Vagina (tissue), 2 donors: Measurements from ENCODE around the gene PRIMA1.

Source experiments
- POLR2A ChIP-seq, 2 donors: fragments of 450-650 bp; IDR thresholded peaks; one replicate each; pipeline ENCODE4 v1.6.1; 2017; ENCODE audit warnings: antibody characterized with exemption in 2 of 2, mild to moderate bottlenecking in 2 of 2, moderate library complexity in 2 of 2
- POLR2AphosphoS5 ChIP-seq, 2 donors: sonication (generic); formaldehyde crosslinking; IDR thresholded peaks; one replicate each; pipeline ENCODE4 v1.9.0; 2017; ENCODE audit warnings: antibody characterized with exemption in 2 of 2, mild to moderate bottlenecking in 2 of 2, low read depth in 1 of 2; ENCODE audit not compliant: insufficient read depth in 1 of 2
- TF ChIP-seq, protein P1 (sequence below), 3 experiments: fragments of 450-650 bp in 2 of 3; fragments of 200-600 bp in 1 of 3; sonication (generic) in 1 of 3; IDR thresholded peaks; one replicate each; pipeline ENCODE4 v1.5.1; 2017 to 2019; ENCODE audit warnings: antibody characterized with exemption in 3 of 3, mild to moderate bottlenecking in 2 of 3, moderate library complexity in 2 of 3

DNA sequence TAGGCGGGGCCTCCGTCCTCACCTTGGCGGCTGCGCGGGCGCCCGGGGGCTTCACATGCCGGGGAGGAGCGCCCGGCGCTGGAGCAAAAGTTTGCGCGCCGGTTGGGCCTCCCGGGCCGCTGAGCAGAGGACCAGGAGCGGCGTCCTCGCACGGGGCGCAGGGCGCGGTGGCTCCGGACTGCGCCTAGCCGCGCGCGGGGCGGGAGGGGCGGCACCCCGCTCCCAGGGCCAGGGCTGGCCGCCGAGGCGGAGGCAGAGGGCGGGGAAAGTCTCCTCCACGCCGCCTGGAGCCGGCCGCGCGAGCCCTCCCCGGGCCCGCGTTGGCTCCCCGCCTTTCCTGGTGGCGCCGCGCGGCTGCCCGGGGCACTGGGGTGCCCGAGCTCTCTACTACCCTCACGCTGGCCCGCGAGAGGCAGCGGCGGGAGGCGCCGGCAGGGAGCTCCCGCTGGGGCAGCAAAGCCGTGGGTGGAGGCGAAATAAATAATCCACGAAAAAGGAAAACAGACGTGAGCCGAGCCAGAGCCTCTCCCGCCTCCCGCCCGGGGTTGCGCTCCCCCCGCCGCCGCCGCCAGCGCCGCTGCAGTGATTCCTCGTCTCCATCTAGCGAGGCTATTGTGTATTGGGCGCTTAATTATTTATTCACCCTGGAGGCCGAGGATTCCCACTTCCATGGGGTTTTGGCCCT lies 400 bp upstream of the PRIMA1 start:
- TF ChIP-seq, protein P1, sequence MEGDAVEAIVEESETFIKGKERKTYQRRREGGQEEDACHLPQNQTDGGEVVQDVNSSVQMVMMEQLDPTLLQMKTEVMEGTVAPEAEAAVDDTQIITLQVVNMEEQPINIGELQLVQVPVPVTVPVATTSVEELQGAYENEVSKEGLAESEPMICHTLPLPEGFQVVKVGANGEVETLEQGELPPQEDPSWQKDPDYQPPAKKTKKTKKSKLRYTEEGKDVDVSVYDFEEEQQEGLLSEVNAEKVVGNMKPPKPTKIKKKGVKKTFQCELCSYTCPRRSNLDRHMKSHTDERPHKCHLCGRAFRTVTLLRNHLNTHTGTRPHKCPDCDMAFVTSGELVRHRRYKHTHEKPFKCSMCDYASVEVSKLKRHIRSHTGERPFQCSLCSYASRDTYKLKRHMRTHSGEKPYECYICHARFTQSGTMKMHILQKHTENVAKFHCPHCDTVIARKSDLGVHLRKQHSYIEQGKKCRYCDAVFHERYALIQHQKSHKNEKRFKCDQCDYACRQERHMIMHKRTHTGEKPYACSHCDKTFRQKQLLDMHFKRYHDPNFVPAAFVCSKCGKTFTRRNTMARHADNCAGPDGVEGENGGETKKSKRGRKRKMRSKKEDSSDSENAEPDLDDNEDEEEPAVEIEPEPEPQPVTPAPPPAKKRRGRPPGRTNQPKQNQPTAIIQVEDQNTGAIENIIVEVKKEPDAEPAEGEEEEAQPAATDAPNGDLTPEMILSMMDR (IDR thresholded peaks at IDR 0.05) = peak in 1 of 3 experiments; percentile 36
- TF ChIP-seq POLR2A (IDR thresholded peaks at IDR 0.05) (peak in 1 of 2 donors; percentile 33), POLR2AphosphoS5 (IDR thresholded peaks at IDR 0.05; ENCODE audit: insufficient read depth in 1 of 2, low read depth in 1 of 2) (peak in 1 of 2 donors; percentile 63)
